ENCODE measurements around the gene RTP5.
A peak's percentile ranks its signal among the peaks of the same experiment; 100 is the strongest.
"Not testable (repeated sequence)": the region's sequence is repeated elsewhere in the genome, so short reads cannot be mapped to it uniquely, and the experiment has no call there.

The RTP5 gene

DNA sequence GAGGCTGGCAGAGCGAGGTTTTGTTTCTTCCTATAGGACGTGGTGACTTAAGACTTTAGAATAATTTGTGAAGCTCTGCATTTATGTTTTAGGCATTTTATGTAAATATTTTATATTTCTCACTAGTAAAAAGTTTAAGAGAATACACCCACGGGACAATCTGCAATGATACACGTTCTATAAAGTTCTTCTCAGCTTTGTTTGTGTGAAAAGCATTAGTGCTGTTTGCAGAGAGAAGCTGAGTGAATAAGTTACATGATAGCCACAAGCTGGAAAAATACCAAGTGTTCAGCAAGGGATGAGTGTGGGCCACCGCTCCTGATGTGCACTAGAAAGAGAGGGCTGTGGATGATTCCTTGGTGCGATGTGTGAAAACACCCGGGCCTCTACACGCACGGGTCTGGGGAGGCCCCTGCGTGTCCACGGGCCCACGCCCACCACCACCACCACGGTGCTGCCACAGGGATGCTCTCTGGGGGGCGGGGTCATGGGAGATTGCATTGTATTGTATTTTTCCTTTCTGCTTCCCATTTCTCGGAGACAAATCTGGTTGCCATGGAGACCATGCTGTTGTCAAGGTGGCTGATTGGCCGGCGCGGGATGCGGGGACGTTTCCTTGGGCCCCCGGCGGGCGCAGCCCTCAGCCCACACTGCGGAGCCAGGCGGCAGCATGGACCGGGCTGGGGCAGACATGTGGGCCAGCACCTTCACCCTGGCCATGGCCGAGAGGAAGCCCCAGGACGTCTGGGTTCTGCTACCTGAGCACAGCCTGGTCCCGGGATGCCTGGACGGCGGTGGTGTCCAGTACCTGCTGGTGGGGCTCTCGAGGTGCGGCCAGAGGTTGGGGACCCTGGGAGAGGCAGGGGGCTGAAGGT is at the start of gene RTP5:
RTP5 (plus strand) TSS at position 643 of the 875 bp plus-strand sequence; CDS start at position 671, 28 bp downstream.
- DNase-seq (ENCODE audit: low spot score) = no peak

DNA sequence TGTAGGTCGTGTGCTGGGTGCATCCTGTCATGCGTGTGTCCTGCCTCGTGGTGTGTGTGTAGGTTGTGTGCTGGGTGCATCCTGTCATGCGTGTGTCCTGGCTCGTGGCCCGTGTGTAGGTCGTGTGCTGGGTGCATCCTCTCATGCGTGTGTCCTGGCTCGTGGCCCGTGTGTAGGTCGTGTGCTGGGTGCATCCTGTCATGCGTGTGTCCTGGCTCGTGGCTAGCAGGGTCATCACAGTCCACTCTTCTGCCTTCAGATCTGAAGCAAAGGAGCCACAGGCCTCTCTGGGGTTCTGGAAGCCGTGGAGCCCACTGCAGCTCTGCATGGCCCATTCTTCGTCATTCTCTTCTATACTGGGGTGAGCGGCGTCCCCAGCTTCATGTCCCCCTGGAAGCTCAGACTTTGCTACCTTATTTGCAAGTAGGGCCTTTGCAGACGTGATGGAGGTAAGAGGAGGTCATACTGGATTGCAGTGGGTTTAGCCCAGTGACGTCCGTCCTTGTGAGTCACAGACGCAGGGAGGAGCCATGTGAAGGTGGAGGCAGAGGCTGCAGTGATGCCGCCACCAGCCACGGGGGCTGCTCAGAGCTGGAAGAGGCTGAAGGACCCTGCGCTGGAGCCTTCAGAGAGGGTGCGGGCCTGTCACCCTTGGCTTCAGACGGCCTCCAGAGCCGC is 49.4 kb upstream of the RTP5 start:
- DNase-seq (ENCODE audit: low spot score) = not testable (repeated sequence)

DNA sequence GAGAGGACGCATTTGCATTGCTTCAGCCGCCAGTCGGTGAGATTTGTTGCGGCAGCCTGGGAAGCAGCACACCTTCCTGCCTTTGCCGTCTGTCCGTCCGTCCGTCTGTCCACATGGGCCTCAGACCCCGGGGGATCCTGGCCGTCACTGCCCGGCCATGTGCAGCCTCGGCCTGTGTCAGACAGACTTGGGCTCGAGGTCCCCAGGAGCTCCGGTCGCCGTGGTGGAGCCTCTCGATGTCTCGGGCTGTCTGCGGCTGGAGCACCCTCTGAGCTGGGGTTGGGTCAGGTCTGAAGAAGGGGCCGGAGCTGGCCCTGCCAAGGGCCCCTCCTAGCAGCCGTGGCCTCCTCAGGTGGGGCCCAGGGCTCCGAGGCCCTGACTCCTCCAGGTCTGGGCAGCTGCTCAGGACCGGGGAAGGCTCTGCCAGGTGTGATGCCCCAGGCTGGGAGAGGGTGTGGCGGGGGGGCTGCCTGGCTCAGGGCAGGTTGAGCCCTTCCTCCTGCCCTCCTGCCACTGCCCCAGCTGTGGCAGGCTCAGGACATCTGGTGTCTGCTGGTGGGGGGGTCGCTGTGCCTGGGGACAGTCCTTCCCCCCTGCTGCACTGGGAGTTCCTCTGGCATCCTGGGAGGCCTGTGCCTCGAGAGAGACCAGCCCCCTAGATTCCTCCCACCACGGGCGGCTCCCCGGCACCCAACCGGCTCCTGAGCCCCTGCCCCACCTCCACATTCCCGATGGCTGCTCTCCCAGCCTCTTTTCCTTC is 48.7 kb upstream of the RTP5 start:
- no peak for DNase-seq (ENCODE audit: low spot score)

DNA sequence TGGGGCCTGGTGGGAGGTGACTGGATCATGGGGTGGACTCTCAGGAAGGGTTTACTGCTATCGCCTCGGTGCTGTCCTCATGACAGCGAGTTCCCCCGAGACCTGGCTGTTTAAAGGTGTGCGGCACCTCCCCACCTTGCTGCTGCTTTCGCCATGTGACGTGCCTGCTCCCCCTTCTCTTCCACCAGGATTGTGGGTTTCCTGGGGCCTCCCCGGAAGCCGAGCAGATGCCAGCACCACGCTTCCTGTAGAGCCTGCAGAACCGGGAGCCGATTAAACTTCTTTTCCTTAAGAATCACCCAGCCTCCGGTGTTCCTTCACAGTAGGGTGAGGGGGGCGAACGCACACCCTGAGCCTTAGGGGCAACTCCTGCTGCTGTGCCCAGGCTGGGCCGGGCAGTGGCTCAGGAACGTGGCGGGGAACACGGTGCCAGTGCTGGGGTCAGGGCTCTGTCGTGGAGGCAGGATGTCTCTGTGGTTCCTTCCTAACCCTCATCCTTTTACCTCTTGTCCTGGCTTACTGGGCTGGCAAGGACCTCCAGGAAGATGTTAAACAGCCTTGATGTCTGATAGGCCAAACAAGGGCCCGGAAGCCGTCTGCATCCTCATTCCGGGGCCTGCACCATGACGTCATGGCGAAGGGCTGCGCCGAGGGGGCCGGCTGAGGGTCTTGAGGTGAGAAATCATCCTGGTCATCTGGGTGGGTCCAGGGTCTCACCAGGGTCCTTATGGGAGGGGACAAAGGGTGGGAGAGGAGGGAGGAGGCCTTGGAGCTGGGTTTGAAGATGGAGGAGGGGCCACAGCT is 47.9 kb upstream of the RTP5 start:
- no peak for DNase-seq (ENCODE audit: low spot score)

DNA sequence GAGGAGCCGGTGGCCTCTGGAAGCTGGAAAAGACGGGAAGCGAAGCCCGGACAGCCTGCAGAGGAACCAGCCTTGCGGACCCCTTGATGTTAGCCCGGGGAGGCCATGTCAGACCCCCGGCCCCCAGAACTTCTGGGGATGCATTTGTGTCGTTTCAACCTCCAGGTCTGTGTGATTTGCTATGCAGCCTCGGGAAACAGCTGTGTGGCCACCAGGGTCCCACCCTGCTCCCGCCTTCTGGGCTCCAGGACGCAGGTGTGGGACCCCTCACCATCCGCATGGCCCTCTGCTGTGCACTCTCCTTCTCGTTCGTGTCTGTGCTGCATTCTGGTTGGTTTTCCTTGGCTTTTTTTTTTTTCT is 47.3 kb upstream of the RTP5 start:
- no peak for DNase-seq (ENCODE audit: low spot score)

DNA sequence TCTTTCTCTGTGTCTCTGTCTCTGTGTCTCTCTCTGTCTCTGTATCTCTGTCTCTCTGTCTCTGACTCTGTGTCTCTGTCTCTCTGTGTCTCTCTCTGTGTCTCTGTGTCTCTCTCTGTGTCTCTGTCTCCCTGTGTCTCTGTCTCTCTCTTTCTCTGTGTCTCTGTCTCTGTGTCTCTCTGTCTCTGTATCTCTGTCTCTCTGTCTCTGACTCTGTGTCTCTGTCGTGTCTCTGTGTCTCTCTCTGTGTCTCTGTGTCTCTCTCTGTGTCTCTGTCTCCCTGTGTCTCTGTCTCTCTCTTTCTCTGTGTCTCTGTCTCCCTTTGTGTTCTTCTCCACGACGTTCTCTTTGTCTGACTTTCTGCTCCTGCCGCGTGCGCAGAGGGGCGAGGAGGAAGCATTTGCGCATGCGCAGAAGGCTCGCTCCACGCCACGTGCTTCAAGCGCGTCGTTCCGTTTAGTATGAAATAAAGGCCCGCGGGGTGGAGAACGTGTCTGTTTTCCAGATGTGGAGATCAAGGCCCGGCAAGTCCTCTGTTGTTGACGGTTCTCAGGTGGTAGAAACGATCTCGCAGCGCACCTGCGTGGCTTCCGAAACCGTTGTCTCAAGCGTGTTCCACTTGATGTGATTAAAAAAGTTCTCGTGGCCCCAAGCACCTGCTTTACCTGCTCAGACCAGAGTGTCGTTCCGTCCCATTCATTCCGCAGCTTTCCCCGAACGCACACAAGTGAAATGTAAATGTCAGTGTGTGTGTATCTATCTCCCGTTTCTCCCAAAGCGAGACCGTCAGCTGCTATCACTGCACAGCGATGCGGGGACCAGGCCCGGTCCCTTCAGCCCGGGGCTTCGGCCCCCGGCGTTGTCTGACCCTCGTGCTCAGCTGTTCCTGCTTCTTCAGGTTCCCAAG is 45.7 kb upstream of the RTP5 start:
- DNase-seq (ENCODE audit: low spot score) = not testable (repeated sequence)

DNA sequence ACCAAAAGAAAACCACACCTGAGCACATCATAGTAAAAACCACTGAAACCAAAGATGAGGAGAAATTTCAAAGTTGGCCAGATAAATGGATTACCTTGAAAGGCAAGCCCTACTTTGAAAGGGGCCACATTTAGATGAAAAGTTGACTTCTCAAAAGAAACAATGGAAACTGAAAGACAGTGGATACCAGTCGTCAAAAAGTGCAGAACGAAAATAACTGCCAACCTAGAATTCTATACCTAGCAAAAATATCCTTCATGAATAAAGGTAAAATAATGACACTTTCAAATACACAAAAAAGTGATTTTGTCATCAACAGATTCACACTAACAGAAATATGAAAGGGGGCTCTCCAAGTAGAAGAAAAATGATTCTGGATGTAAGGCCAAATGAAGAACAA is 42.1 kb upstream of the RTP5 start:
- no peak for DNase-seq (ENCODE audit: low spot score)

DNA sequence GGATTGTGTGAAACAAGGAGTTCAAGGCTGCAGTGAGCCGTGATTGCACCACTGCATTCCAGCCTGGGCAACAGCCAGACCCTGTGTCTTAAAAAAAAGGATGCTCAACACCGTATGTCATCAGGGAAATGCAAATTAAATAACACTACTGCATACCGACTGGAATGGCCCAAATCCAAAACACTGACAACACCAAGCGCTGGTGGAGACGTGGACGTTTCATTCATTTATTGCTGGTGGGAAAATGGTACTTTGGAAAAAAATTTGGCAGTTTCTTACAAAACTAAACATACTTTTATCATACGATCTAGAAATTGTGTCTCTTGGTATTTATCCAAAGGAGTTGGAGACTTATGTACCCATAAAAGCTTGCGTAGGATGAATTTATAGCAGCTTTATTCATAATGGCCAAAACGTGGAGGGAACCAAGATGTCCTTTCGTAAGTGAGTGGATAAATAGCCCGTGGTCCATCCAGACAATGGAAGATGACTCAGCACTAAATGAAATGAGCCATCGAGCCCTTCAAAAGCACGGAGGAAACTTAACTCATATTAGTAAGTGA is 36.3 kb upstream of the RTP5 start:
- no peak for DNase-seq (ENCODE audit: low spot score)

DNA sequence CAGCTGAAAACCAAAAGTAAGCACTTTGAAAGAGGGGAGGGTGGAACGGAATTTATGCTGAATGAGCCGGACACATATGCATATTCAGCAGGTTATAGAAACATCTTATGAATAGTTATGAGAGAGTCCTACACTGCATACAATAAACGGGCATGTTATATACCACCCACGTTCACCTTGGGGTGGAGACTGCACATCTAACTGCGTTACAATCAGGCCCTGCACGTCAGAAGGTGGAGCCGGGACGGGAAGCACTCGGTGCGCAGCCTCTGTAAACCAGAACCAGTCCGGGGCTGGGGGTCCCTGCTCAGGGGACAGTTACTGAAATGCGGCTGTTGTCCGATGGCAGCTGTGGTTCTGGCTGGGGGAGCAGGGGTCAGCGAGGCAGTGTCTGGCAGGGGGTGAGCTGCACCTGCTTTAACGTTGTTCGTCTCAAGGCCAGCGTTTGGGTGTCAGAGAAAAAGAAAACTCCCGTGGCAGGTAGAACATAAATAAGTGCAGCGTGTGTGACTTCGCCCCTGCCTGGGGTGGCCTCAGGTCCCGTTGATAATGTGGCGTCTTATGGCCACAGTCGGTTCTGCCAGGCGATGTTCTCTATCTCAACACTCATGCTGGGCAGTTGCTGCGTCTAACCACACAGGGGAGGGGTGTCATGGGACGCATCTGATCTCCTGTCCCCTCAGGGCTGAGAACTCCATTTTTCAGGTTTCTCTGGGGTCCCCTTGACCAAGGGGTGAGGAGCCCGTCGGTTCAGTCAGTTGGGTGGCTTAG is 35.6 kb upstream of the RTP5 start:
- not testable (repeated sequence) for DNase-seq (ENCODE audit: low spot score)

DNA sequence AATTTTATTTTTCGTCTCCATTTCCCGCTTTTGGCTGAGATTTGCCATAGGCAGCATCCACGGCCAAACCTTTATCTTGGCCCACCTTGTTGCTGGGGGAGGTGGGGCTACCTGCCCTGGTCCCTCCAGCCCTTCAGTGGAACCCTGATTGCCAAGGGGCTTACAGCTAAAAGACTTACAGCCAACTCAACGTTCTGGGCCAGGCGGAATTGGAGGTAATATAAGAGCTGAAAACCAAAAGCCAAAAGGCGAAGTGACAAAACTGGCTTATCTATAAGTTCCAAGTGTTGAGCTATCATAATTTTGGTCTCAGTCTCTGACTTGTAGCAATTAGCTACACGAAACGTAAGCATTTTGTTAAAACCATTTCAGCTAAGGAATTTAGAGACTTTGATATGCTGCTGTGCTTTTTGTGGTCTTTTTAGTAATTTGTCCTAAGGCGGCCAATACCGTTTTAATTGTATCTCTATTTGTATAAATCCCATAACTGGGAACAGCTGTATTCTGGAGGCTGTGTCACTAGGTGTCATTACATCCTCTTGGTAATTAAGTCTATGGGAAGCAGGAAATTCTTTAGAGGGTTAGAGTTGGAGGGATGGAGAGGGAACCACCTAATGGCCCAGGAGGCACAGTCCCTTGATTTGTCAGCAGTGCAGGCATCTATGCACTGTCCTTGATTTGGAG is 34.9 kb upstream of the RTP5 start:
- DNase-seq (ENCODE audit: low spot score) = no peak

DNA sequence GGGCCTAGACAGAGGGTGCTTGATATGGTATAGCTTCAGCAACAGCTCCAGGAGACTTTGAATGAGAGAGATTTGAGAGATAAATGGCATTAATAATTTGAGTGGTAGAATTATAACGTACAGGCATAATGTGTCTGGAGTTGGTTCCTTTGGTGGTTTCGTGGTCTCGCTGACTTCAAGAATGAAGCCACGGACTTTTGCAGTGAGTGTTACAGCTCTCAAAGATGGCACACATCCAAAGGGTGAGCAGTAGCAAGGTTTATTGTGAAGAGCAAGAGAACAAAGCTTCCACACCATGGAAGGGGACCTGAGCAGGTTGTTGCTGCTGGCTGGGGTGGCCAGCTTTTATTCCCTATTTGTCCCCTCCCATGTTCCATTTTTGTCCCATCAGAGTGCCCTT is 33.9 kb upstream of the RTP5 start:
- no peak for DNase-seq (ENCODE audit: low spot score)

DNA sequence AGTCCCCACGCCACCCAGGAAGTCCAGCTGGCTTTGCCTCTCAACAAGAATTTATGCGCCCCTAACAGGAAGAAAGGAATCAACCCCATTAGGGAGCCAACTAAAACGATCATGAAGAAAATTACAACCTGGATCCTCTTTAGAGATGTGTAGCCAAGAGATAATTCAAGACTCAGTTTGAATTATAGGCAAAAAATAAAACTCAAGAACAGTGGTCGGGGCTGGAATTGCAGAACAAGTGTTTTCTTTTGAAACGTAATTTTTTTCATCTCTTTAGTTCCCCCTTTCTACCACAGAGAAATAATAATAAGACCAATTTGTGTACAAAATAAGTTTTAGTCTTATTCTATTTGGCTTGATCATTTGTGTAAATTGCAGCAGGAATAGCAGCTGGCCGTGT is 33.2 kb upstream of the RTP5 start:
- no peak for DNase-seq (ENCODE audit: low spot score)

DNA sequence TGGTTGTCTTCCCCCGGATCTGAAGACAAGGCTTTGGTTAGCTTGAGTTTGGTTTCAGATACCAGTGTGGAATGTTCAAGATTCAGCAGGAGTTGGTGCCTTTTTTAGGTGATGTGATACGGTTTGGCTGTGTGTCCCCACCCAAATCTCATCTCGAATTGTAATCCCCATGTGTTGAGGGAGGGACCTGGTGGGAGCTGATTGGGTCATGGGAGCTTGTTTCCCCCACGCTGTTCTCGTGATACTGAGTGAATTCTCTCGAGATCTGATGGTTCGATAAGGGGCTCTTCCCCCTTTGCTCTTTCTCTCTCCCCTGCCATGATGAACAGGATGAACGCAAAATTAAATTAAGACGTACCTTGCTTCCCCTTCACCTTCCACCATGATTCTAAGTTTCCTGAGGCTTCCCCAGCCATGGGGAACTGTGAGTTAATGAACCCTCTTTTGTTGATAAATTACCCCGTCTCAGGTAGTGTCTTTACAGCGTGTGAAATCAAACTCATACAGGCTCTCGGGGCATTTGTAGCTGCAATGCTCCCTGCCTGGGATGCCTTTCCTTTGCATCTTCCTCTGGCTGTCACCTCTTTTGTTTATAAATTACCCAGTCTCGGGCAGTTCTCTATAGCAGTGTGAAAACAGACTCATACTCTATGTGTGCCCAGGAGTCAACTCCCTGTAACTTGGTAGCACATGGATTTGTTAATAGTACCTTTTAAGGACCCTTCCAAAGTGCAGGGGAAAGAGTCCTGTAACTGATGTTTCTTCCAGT is 32.1 kb upstream of the RTP5 start:
- no peak for DNase-seq (ENCODE audit: low spot score)

DNA sequence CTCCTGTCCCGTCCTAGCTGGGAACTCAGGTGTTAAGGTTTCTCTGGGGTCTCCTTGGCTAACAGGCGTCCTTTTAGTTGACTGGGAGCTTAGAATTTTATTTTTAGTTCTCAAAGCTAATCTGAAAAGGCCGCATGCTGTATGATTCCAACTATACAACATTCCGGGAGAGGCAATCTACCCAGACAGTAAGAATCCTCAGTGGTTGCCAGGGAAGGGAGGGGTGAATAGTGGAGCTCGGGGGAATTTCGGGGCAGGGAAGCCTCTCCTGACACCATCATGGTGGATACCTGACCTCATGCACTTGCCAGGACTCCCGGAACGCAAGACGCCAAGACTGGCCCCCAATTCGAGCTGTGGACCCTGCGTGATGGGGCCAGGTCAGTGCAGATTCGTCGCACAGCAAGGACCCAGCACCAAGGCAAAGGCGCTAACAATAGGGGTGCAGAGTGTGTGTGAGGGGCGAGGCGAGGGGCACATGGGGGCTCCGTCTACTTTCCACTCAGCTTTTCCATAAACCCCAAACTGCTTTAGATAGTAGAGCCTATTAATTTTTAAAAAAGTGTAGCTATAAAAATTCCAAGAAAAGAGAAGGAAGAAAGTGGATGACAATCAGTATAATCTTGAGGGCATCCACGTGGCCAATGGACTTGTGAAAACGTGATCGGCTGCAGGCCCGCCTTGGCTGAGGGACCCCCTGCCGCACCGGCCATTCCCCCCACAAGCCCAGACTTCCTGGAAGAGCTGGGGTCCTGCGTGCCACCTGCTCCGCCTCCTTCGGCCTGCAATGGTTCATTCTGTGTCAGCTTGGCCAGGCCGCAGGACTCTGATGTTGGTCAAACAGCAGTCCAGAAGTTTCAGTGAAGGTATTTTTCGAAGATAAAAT is 28.1 kb upstream of the RTP5 start:
- no peak for DNase-seq (ENCODE audit: low spot score)

DNA sequence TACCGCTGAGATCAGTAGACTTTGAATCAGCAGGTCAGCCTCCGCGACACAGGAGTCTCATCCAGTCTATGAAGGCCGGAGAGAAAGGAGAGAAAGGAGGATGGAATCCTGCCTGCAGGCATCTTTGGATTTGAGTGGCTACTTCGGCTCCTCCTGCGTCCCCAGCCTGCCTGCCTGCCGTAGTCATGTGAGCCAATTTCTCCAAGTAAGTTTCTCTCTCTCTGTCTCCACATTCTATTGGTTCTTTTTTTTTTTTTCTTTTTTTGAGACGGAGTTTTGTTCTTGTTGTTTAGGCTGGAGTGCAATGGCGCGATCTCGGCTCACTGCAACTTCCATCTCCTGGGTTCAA is 27.5 kb upstream of the RTP5 start:
- DNase-seq (ENCODE audit: low spot score) = no peak

DNA sequence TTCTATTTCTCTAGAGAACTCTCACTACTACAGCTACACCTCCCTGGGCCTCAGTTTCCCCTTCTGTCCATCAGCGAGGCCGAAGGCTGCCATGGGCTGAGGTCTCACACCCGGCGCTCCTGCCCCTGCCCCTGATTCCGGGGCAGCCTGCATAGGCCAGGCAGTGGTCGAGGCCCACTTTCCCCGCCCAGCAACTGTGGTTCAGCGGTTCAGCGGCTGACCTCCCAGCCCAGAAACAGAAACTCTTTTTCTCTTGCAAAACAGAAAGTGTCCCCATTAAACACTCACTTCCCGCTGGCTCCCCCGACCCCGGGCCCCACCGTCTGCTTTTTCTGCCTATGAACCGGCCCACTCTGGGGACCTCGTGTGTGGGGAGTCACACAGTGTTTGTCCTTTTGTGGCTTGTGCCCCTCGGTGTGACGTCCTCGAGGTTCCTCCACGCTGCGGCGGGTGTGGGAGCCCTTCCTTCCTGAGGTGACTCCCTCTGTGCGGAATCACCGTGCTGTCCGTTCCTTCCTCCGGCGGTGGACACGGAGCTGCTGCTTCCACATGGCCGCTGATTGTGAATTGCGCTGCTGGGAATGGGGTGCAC is 26.8 kb upstream of the RTP5 start:
- DNase-seq (ENCODE audit: low spot score) = peak; percentile 7
